GM10248 (cell line): Measurements from ENCODE around the gene REN.

Experiments
- CTCF ChIA-PET: fragments of 300-600 bp; sonication (Branson Sonifier 250); formaldehyde crosslinking; extraction: SDS; loops from one replicate; lab custom pipeline; 2021; ENCODE audit warnings: antibody characterized with exemption; lab: Yijun Ruan, JAX
- POLR2A ChIA-PET: fragments of 350-650 bp; sonication (Branson Sonifier 250); formaldehyde crosslinking; extraction: SDS; loops from one replicate; lab custom pipeline; 2020; ENCODE audit warnings: antibody characterized with exemption; lab: Yijun Ruan, JAX
- DNase-seq: peaks from one replicate; pipeline ENCODE4 v3.0.0; 2012; ENCODE audit errors: extremely low spot score
- CTCF ChIP-seq: IDR thresholded peaks from 2 replicates; pipeline ENCODE4 v1.5.1; 2012; ENCODE audit warnings: mild to moderate bottlenecking, low read depth; ENCODE audit errors: extremely low read depth, missing control alignments, control extremely low read depth

Gene REN

DNA sequence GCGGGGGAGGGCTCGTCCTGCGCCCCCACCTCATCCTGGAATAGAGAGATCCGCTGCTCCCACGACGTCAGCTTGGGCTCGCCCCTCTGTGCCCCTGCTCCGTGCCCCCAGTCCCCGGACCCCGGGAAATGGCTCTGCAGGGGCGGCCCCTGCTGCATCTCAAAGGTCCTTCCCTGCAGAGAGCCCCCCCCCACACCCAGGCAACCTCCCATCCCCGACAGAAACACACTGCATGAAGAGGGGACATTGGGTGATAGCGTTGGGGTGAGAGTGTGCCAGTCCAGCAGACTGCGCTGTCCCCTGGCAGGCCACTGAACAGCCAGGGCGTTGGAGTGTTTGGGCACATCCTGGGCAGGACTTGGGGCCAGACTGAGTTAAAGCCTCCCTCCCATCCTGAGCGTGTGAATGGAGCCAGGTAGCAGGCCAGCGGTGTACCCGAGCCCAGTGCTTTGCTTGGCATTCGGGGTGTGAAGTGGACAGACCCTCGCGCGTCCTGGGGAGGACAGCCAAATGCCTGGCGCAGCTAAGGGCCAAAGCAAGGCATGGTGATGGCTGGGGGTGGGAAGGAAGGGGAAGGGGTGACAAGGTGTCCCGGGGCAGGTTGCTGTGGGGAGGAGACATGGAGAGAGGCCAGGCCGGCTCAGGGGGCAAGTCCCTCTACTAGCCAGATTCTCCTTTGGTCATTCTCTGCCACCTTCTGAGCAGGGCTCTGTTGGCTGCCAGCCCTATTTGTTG, 13.7 kb downstream of the REN start:
- ChIA-PET CTCF (interaction anchor here (1.2 to 4.4 kb wide), 4 partner anchors 9 to 54 kb away, joined by 3 to 29 read pairs (median 4); no protein-coding TSS in a partner anchor), POLR2A (interaction anchor here (0.5 kb wide), 1 partner anchor 300 kb away, joined by 3 read pairs; no protein-coding TSS in a partner anchor)
- no peak for DNase-seq

GRCh38 chr1:204151552-204152309, 14.4 kb downstream of the REN start, which contains the start of gene ETNK2:
Gene ETNK2, minus strand, starts transcription at chr1:204152044. Its CDS starts 192 bp downstream, at chr1:204151852.
- ChIA-PET POLR2A (interaction anchor here (0.5 kb wide), 1 partner anchor 300 kb away, joined by 3 read pairs; no protein-coding TSS in a partner anchor), CTCF (interaction anchor here (1.3 to 4.4 kb wide), 2 partner anchors 11 to 277 kb away, joined by 3 to 29 read pairs; no protein-coding TSS in a partner anchor)
- TF ChIP-seq CTCF, result no peak
- peak; percentile 51 for DNase-seq

More for the DNA sequence above, 13.7 kb downstream of the REN start:
- no peak for TF ChIP-seq CTCF

- ChIA-PET POLR2A (no interaction called here), CTCF (interaction anchor here (1.3 to 4.4 kb wide), 3 partner anchors 12 to 277 kb away, joined by 3 to 29 read pairs (median 7); no protein-coding TSS in a partner anchor)
Observed at GRCh38 chr1:204150702-204151551, 15.2 kb downstream of the REN start.

GRCh38 chr1:204149635-204150565, 16.2 kb downstream of the REN start:
- POLR2A ChIA-PET, result no interaction called here
- TF ChIP-seq CTCF, result no peak
- DNase-seq, result no peak
- CTCF ChIA-PET, result interaction anchor here (1.3 to 4.4 kb wide), 3 partner anchors 13 to 275 kb away, joined by 3 to 29 read pairs (median 7); no protein-coding TSS in a partner anchor

More at GRCh38 chr1:204150702-204151551, 15.2 kb downstream of the REN start:
- DNase-seq, result no peak
- no peak for TF ChIP-seq CTCF

- ChIA-PET POLR2A (no interaction called here), CTCF (interaction anchor here (2.1 to 4.4 kb wide), 2 partner anchors 14 to 21 kb away, joined by 7 to 29 read pairs; no protein-coding TSS in a partner anchor)
Observed at GRCh38 chr1:204149107-204149506, 17.0 kb downstream of the REN start.

More at GRCh38 chr1:204149107-204149506, 17.0 kb downstream of the REN start:
- no peak for DNase-seq
- no peak for TF ChIP-seq CTCF
